NCI-H1105 treated with DMSO at 0.1 percent for 48 hours (cell line): ENCODE results near the gene CSNK1A1L.
"Not testable (repeated sequence)": the region's sequence is repeated elsewhere in the genome, so short reads cannot be mapped to it uniquely, and the experiment has no call there.

Experiments used
- DNase-seq: peaks from one replicate; lab custom pipeline; 2025; lab: John Stamatoyannopoulos, UW

Gene CSNK1A1L

DNA sequence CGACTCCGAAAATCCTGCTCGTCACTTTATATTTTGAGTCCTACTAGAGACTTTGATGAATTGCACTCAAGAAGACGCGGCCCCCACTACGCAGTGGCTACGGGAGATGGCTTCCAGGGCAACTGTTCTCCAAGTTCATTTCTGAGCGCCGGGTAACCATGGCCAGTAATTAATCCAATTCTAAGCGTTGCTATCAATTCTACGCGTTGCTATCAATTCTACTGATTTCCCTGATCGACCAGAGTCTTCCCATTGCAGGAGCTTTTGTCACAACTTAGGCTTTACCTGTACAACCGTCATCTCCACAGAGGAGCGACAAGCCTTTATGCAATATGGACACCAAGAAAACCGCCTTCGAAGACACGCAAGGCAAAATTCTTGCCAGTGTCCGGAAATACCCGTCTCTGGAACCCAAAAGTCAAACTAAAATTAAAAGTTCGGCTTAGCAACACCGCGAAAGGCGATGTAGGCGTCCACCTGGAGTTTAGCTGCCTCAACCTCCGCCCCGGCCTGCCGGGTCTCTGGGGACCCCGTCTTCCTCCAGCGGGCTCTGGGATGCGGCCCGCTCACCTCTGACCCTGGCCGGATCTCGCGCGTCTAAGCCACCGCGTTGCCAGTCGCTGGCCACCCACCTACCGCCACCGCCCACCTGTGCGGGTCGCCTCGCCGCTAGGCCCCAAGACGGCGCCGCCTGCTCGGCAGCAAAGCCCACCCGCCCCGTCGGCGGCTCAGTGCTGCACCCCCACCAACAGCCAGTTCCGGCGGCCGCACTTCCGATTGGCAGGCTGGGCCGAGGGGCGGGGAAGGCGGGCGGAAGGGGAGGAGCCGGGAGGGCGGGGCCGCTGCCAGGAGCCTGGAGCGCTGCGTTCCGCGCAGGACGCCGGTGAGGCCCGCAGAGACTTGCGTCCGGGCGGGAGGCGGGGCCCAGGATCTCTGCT, 46.3 kb downstream of the CSNK1A1L start, which contains the start of gene SUPT20H:
TSS of gene SUPT20H (minus strand) at position 779 of the 938 bp plus-strand sequence. CDS start 8,198 bp downstream, outside the sequence.
- peak; percentile 76 for DNase-seq

DNA sequence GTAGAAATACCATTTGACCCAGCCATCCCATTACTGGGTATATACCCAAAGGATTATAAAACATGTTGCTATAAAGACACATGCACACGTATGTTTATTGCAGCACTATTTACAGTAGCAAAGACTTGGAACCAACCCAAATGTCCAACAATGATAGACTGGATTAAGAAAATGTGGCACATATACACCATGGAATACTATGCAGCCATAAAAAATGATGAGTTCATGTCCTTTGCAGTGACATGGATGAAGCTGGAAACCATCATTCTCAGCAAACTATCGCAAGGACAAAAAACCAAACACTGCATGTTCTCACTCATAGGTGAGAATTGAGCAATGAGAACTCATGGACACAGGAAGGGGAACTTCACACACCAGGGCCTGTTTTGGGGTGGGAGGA, 49.2 kb downstream of the CSNK1A1L start:
- DNase-seq: not testable (repeated sequence)
